CD4-positive, alpha-beta T cell treated with Interleukin-17A for 4 hours (primary cell): Measurements from ENCODE around the gene LCE1E.

Source experiments
- DNase-seq: peaks from one replicate; pipeline ENCODE4 v3.0.0-alpha.2; 2020; ENCODE audit warnings: mixed read lengths

The LCE1E gene, protein sequence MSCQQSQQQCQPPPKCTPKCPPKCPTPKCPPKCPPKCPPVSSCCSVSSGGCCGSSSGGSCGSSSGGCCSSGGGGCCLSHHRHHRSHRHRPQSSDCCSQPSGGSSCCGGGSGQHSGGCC

DNA sequence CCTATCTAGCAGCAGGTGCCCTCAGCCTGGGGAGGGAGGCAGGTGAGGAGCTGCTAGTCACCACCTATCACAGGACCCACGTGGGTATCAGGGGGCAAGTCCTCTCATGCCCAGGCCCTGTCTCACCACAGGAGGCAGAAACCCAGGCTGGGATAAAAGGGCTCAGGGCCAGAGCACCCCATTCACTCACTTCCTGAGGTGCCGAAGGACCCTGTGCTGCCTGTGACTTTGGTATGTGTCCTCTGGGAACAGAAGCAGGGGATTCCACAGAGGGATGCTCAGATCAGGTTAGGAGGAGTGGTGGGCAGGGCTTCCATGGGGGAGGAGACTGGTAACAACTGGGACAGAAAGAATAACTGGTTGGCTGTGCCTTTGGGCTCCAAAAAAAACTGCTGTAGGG is at the start of gene LCE1E:
Gene LCE1E, plus strand, starts transcription at position 181 of the 400 bp plus-strand sequence. CDS start 1,043 bp downstream, outside the sequence.
- no peak for DNase-seq

DNA sequence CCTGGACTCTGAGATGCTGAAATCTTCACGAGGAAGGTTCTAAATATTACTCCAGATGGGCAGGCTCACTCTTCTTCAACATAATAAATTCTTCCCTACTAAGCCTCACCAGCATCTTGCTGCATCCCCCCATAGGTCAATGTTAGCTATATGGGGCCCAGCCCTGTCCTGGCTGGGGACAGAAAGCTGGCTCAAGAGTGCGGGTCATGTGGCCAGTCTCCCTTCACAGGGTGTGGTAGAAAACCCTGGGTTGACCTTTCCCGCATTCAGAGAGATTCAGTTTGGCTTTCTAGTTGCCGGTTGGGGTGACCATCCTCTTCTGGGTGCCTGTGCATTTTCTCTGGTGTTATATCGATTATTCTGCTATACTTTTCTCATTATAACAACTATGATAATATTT is 48.1 kb upstream of the LCE1E start:
- no peak for DNase-seq

DNA sequence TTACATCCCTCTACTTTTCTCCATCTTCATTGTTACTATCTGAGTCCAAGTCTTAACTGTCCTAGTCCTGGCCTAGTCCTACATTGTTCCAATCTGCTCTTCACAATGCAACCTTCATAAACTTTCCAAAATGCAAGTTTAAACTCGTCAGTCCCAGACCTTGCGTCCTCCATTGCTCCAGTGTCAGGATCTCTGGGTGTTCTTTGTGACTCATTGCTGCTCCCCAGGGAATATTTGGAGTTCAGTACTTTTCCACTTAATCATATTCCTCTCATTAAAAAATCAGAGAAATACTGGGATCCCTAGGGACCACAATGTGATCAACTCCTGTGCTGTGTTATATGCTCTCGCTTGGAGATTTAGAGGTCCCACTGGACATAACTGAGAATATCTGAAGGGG is 46.2 kb upstream of the LCE1E start:
- DNase-seq: no peak

DNA sequence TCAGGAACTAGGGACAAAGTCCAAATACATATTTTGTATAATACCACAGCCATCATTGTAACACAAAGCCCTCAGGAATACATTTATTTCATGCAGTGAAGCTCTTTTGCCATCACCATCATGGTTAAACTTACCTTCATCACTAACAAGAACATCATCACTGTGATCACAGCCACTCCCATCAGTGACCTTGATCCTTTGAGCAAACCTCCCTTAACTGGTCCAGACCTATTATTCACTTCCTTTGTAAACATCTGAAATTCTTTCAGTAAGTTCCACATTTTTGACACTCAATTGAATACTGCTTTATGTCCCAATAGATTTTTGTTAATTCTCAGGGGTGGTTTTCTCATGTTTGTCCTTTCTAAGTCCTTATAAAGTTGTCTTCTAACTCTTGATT is 44.4 kb upstream of the LCE1E start:
- no peak for DNase-seq

DNA sequence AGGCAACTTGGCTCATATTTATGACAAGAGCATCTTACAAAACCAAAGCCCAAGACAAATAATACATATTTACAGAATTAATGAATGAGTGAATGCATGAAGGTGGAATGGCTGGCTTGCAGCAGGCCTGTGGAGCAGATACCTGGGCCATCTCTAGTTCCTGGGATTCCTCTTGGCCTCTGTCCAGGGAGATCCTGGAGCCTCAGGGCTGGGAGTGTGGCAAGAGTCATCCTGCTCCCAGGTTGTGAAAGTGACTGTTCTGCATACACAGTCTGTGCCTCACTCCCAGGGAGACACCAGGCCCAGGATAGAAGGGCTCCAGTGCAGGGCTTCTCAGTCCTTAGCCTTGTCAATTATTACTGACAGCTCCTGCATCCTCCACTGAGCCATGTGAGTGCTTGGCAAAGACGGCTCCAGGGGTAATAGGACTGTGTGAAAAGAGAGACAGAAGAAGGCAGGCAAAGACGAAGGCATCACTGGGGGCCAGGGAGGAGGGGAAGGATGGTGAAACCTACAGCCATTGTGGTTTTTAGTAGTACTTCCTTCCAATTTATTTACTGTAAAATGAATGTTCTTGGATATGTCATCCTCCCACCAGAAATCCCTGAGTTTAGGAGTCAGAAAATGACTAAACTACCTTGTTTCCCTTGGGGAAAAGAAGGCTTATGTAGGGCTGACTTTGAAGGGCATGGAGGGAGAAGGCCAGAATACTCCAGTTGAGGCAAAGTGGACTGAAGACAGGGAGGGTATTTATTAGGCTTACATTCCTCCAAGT is 42.5 kb upstream of the LCE1E start:
- DNase-seq: no peak

DNA sequence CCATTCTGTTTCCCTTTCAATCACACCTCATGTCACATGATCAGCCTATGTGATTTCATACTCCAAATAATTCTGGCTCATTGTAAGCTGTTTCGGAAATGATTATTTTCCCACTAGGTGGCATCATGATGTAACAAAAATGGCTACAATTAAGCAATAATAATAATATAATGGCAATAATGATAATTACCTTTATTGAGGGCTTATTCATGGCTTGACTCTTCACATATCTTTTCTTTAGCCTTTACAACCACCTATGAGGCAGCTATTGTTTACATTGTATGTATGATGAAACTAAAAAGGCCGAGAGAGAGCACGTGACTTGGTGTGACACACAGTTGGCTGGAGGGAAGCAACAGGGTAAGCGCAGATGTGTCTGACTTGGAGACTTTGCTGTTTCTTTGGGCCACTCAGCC is 40.8 kb upstream of the LCE1E start:
- DNase-seq: no peak

DNA sequence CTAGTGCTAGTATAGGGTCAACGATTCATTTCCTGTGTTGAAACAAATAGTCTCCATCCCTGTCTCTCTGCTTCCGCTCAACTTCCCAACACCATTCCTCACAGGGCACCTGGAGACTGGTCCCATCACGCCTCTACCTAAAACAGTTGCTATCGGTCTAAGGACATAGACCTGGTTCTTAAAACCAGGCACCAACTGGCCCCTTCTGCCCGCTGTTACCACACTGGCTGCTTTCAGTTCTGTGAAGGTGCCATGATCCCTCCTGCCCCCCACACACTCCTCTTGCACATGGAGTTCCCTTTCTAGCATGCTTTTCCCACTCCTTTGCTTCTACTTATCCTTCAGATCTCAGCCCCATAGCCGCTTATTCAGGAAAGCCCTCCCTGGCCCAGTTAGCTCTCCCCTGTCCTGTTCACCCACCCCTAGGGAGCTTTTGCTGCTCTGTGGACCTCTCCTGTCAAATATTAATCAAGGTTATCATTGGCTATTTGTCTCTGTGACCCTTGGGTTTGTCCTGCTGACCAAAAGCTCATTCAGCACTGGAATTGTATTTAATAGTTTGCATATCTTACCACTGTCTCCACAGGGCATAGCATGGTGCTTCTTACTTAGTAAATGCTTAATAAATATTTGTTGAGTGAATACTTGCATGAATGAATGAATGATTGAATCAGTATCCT is 40.2 kb upstream of the LCE1E start:
- DNase-seq: no peak

DNA sequence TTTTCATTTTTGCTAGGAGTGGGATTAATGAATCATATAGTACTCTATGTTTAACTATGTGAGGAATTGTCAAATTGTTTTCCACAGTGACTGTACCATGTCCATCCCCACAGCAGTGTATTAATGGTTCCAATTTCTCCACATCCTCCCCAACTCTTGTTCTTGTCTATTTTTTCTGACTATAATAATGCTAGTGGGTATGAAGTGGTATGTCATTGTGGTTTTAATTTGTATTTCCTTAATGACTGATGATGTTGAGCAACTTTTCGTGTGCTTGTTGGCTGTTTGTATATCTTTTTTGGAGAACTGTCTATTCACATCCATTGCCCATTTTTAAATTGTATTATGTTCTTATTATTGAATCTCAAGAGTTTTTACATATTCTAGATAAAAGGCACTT is 38.2 kb upstream of the LCE1E start:
- no peak for DNase-seq

DNA sequence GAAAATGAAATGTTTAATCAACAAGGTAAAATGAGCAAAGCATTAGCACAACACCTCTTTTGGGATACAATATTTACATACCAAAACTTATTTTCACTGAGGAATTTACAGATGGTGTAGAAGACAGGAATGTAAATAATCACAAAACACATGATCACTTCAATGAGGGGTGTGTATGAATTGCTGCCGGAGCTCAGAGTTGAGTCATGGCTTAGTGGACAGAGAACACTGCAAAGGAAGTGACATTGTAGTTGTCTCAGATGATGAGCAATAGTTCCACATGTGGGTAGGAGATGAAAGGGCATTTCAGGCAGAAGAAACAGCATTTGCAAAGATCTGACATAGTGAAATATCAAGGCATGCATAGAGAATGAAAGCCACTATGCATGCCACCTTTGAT is 33.8 kb upstream of the LCE1E start:
- DNase-seq: no peak

DNA sequence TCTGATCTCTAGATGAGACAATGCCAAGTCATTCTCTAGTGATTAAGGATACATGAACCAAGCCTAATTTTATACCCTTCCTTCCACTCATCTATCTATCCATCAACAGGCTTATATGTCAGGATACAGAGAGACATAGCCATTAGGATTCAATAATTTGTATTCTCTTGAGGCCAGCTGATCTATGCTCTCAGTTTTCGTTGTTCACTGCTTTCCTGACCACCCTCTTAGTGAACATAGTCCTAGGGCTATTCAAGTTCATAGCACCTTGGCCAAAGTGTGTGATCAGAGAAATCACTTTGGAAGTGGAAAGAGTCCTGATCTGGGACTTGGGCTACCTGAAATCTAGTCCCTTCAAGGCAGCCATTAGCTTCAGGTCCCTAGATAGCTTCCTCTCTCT is 32.5 kb upstream of the LCE1E start:
- no peak for DNase-seq

DNA sequence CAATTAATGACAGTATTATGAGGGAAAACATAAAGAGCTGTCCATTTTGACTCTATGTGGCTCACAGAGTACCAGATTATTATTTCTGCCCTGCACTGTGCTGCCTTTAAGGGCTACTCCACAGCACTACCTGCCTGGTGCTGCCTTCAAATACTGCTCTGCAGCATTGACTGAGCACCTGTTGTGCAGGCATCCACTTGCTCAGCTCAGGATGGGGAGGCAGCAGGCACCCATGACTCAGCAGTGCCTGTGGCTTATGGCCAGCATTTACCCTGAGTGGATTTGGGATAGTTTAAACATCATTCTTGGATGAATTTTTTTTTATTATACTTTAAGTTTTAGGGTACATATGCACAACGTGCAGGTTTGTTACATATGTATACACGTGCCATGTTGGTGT is 29.2 kb upstream of the LCE1E start:
- DNase-seq: no peak

DNA sequence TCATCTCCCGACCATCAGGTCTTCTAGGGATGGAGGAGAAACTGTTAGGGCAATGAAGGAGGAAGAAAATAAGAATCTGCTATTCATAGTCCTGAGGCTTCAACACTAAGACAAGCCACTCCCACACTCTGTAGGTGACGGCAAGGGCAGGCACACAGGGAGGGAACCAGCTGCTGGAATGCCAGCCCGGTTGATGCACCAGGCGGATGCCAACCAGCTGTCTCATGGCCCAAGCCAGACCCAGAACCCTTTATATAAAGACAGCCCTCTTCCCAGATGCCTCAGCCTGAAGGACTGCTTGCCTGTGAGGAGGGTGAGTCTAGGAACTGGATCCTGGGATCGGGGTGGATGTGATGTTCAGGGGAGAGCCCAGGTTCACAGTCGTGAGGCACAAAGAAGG is 28.3 kb upstream of the LCE1E start, which contains the start of gene KPRP:
Gene KPRP, plus strand, starts transcription at position 279 of the 400 bp plus-strand sequence. CDS start 1,564 bp downstream, outside the sequence.
- DNase-seq: no peak

DNA sequence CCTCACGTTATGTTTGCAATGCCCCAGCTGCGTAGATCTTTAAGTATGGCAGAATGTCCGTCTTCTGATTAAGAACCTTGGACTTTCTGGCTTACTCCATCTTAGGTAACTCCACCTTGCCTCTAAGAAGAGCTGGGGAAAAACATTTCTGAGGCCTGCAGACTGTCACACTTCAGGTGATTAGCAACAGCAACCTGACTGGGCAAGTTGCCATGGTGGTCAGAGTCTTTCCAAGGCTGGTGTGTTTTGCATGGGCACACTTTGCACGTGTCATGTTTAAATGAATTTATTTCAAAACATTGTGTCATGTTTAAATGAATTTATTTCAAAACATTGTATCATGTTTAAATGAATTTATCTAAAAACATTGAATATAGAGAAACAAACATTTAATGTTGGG is 27.4 kb upstream of the LCE1E start:
- no peak for DNase-seq

DNA sequence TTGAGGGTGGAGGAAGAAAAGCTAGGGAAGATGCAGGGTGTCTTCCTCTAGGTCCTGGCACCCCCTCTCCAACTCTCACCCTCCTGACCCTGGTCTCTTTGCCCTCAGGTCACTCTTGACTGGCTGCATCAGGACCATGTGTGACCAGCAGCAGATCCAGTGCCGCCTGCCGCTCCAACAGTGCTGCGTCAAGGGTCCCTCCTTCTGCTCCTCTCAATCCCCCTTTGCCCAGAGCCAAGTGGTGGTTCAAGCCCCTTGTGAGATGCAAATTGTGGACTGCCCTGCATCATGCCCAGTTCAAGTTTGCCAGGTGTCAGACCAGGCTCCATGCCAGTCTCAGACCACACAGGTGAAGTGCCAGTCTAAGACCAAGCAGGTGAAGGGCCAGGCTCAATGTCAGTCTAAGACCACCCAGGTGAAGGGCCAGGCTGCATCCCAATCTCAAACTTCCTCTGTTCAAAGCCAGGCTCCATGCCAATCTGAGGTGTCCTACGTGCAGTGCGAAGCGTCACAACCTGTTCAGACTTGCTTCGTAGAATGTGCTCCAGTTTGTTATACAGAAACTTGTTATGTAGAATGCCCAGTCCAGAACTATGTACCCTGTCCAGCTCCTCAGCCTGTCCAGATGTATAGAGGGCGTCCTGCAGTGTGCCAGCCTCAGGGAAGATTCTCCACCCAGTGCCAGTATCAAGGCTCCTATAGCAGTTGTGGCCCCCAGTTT is 26.4 kb upstream of the LCE1E start:
- DNase-seq: no peak

DNA sequence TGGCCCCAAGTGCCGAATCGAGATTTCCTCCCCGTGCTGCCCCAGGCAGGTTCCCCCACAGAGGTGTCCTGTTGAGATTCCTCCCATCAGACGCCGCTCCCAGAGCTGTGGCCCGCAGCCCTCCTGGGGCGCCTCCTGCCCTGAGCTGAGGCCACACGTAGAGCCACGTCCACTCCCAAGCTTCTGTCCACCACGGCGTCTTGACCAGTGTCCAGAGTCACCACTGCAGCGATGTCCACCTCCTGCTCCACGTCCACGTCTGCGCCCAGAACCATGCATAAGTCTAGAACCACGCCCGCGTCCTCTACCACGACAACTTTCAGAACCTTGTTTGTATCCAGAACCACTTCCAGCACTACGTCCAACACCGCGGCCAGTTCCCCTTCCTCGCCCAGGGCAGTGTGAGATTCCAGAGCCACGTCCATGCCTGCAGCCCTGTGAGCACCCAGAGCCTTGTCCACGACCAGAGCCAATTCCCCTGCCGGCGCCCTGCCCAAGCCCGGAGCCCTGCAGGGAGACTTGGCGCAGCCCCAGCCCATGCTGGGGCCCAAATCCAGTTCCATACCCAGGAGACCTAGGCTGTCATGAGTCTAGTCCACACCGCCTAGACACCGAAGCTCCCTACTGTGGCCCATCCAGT is 25.4 kb upstream of the LCE1E start:
- DNase-seq: no peak

DNA sequence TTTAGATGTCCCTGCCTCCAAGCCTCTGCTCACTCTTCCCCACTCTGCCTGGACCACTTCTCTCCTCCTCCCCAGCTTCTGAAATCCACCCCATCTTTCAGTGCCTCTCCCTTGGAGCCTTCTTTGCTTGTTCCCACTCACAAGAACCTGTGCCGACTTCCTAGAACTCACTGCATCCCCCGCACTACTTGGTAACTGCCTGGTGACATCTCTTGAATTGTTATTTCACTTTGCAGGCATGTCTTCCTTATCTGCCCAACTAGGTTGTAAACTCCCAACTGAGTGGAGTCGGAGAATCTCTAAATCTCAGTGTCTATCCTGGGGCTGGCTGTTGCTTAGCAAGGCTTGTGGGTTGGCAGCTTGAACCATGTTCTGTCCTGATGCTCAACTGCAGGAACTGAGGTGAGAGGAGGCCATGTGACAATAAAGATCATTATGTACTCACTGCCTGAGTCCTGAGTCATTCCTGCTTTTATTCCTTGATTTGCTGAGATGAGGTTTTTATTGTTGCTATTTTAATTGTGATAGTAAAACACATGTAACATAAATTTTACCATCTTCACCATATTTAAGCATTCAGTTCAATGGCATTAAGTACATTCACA is 24.3 kb upstream of the LCE1E start:
- DNase-seq: no peak

DNA sequence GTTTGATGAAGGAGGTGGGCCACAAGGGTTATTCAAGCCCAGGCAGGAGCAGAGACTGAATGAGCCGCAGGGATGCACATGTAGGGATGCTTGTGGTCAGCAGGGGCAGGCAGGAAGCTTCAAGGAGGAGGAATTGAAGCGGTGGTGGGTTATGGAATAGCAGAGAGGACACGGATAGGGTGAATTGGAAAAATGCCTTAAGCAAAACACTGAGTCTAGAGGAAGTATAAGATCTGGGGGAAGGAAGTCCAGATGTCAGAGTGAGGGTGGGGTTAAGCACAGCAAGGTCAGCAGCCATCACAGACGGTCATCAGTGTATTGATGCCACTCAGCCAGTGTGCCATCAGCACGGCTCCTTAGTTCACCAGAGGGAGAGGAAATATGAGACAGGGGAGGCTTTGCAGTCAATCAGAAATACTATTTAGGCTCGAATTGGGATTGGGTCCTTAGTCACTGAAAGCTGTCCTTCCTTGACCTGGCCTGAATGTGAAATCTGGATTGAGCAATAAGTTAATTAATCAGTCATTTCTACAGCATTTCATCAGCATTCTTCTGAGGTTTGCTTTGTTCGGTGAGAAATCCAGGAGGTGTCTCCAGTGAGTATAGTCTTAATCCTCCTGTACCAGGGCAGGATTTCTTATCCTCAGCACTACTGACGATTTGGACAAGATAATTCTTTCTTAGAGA is 17.1 kb upstream of the LCE1E start:
- no peak for DNase-seq

DNA sequence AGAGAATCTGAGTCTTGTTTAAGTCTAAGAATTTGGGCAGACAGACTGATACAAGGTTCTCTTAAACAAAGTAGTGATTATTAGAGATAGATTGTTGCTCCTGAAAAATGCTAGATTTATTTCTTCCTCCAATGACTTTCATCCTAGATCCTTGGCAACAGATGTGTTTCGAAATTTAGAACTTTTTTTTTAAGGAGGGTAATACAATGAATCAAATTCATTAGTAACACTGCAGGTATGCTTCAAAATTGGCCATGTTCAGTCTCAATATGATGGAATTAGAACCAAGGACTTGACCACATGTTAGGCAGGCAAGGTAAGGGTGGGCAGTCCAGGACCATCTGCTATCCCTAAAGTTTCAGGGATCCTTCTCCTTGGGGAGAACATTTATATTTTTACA is 15.6 kb upstream of the LCE1E start:
- DNase-seq: no peak

DNA sequence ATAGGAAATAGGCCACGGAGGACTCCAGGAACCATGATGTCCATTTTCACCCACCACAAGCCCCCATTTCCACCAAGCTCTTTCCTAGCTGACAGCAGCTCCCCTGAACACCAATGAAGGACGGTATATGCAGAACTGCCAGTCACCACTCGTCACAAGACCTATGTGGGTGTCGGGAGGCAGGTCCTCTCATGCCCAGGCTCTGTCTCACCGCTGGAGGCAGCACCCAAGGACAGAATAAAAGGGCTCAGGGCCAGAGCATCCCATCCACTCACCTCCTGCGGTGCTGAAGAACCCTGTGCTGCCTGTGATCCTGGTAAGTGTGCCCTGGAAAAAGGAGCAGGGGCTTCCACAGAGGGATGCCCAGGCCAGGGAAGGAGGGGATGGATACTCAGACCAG is 11.2 kb upstream of the LCE1E start, which contains the start of gene LCE1F:
Gene LCE1F, plus strand, starts transcription at position 266 of the 400 bp plus-strand sequence. CDS start 1,232 bp downstream, outside the sequence.
- no peak for DNase-seq

DNA sequence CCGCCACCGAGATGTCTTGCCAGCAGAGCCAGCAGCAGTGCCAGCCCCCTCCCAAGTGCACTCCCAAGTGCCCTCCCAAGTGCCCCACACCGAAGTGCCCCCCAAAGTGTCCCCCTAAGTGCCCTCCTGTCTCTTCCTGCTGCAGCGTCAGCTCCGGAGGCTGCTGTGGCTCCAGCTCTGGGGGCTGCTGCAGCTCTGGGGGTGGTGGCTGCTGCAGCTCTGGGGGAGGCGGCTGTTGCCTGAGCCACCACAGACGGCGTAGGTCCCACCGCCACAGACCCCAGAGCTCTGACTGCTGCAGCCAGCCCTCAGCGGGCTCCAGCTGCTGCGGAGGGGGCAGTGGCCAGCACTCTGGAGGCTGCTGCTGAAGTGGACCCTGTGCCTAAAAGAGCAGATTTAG is 9.7 kb upstream of the LCE1E start:
- DNase-seq: no peak

DNA sequence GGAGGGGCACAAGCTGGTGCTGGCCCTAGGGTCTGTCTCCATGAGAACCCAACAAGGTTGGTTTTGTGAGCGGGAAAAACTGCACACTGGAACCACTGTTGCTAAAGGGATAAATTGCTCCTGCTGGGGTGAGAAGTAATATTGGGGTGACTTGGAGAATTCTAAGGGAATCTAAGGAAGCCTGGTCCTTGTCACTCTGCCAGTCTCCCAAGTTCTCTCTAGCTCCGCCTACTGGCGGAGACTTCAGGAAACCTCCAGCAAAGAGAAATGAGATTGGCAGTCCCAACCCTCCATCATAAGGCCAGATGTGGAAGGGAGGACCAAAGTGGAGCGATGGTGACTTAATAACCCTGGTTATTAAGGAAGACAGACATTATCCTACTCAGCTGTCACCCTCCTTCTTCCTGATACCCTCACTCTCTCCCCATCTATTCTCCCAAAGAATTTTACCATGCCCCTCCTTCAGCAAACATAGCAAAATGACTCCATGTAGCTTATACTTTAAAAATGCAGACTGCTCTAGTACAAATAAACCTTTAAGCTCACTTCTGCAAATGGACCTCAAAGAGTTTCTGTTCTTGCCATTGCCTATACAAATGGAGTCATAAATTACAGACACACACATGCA is 8.4 kb upstream of the LCE1E start:
- DNase-seq: no peak
